WTC11 (cell line): ENCODE data around the gene ERGIC3. TPM values are rescaled to one million over a fixed set of nuclear protein-coding genes. Genes with fewer than 3 reads are reported as not detected.
"Not testable (repeated sequence)": the region's sequence is repeated elsewhere in the genome, so short reads cannot be mapped to it uniquely, and the experiment has no call there.

Experiments used
- ATAC-seq: fragments of 200-7000 bp; cut with Tn5 transposase; 2 replicates; pipeline ENCODE4 v1.10.0; 2021; ENCODE audit warnings: mild to moderate bottlenecking, moderate library complexity
- CTCF ChIA-PET: fragments of 300-600 bp; sonication (Branson Sonifier 250); formaldehyde crosslinking; loops from one replicate; lab custom pipeline; 2021; ENCODE audit warnings: antibody characterized with exemption; lab: Charles Lee
- POLR2A ChIA-PET: fragments of 350-600 bp; sonication (Branson Sonifier 250); formaldehyde crosslinking; loops from one replicate; lab custom pipeline; 2021; ENCODE audit warnings: antibody characterized with exemption; lab: Charles Lee
- DNase-seq: peaks from one replicate; pipeline ENCODE4 v3.0.0; 2021; ENCODE audit warnings: low spot score
- H3K27ac Mint-ChIP-seq: 2 replicates; pipeline ENCODE4 v1.8.0; 2021; ENCODE audit warnings: mixed read lengths
- H3K27me3 Mint-ChIP-seq: 2 replicates; pipeline ENCODE4 v1.8.0; 2021; ENCODE audit warnings: low read depth, mild to moderate bottlenecking, moderate library complexity, mixed read lengths
- H3K36me3 Mint-ChIP-seq: 2 replicates; pipeline ENCODE4 v1.8.0; 2021; ENCODE audit warnings: mixed read lengths
- H3K4me1 Mint-ChIP-seq: 2 replicates; pipeline ENCODE4 v1.8.0; 2022; ENCODE audit warnings: mixed read lengths
- H3K4me3 Mint-ChIP-seq: 2 replicates; pipeline ENCODE4 v1.8.0; 2021; ENCODE audit warnings: mild to moderate bottlenecking, moderate library complexity, mixed read lengths
- H3K9me3 Mint-ChIP-seq: 2 replicates; pipeline ENCODE4 v1.8.0; 2021; ENCODE audit warnings: mixed read lengths
- ATF1 ChIP-seq: sonication (generic); formaldehyde crosslinking; IDR thresholded peaks from 2 replicates; pipeline ENCODE4 v1.8.1; 2023; ENCODE audit warnings: mild to moderate bottlenecking, moderate library complexity, missing genetic modification reagents
- CBFB ChIP-seq: sonication (generic); formaldehyde crosslinking; IDR thresholded peaks from 2 replicates; pipeline ENCODE4 v1.8.1; 2022; ENCODE audit warnings: mild to moderate bottlenecking, low read depth, missing genetic modification reagents
- CREB1 ChIP-seq: sonication (generic); formaldehyde crosslinking; IDR thresholded peaks from 2 replicates; pipeline ENCODE4 v1.8.0; 2023; ENCODE audit warnings: mild to moderate bottlenecking, missing genetic modification reagents
- ELF4 ChIP-seq: sonication (generic); formaldehyde crosslinking; IDR thresholded peaks from 2 replicates; pipeline ENCODE4 v1.8.1; 2022; ENCODE audit warnings: low read depth, mild to moderate bottlenecking, moderate library complexity, missing genetic modification reagents
- ETV6 ChIP-seq: sonication (generic); formaldehyde crosslinking; IDR thresholded peaks from 2 replicates; pipeline ENCODE4 v1.8.1; 2022; ENCODE audit warnings: mild to moderate bottlenecking, missing genetic modification reagents
- GABPB1 ChIP-seq: sonication (generic); formaldehyde crosslinking; IDR thresholded peaks from 2 replicates; pipeline ENCODE4 v1.8.1; 2023; ENCODE audit warnings: mild to moderate bottlenecking, missing genetic modification reagents
- HMGA2 ChIP-seq: fragments of 250-450 bp; sonication (Bioruptor Pico); IDR thresholded peaks from 2 replicates; pipeline ENCODE4 v1.4.0; 2021; ENCODE audit warnings: mild to moderate bottlenecking, moderate library complexity
- IRF2 ChIP-seq: sonication (generic); formaldehyde crosslinking; IDR thresholded peaks from 2 replicates; pipeline ENCODE4 v1.8.0; 2022; ENCODE audit warnings: low read depth, missing genetic modification reagents, borderline replicate concordance
- NR1H2 ChIP-seq: sonication (generic); formaldehyde crosslinking; IDR thresholded peaks from 2 replicates; pipeline ENCODE4 v1.9.0; 2021; ENCODE audit warnings: mild to moderate bottlenecking, moderate library complexity, missing genetic modification reagents
- SMAD3 ChIP-seq: sonication (generic); formaldehyde crosslinking; IDR thresholded peaks from 2 replicates; pipeline ENCODE4 v1.8.0; 2022; ENCODE audit warnings: missing genetic modification reagents, mild to moderate bottlenecking, borderline replicate concordance
- SMAD4 ChIP-seq: sonication (generic); formaldehyde crosslinking; IDR thresholded peaks from 2 replicates; pipeline ENCODE4 v1.8.0; 2022; ENCODE audit warnings: mild to moderate bottlenecking, missing genetic modification reagents
- SOX15 ChIP-seq: fragments of 250-450 bp; sonication (Bioruptor Pico); IDR thresholded peaks from 2 replicates; pipeline ENCODE4 v1.9.0; 2021; ENCODE audit warnings: mild to moderate bottlenecking
- SP1 ChIP-seq: sonication (generic); formaldehyde crosslinking; conservative IDR thresholded peaks from 2 replicates; pipeline ENCODE4 v1.8.1; 2022; ENCODE audit warnings: missing genetic modification reagents
- TCF7 ChIP-seq: sonication (generic); formaldehyde crosslinking; IDR thresholded peaks from 2 replicates; pipeline ENCODE4 v1.8.0; 2022; ENCODE audit warnings: mild to moderate bottlenecking, low read depth, missing genetic modification reagents, moderate library complexity
- ZNF121 ChIP-seq: sonication (generic); formaldehyde crosslinking; IDR thresholded peaks from 2 replicates; pipeline ENCODE4 v1.8.0; 2023; ENCODE audit warnings: missing genetic modification reagents
- total RNA-seq: library from RNA; stranded (reverse); gene quantifications from 3 replicates; pipeline ENCODE4 v1.2.3, GENCODE V29; 2021
- TF ChIP-seq, protein P1 (sequence below): fragments of 250-450 bp; sonication (Bioruptor Pico); IDR thresholded peaks from 2 replicates; pipeline ENCODE4 v1.9.0; 2021; ENCODE audit warnings: mild to moderate bottlenecking
- TF ChIP-seq, protein P2 (sequence below): sonication (generic); formaldehyde crosslinking; IDR thresholded peaks from 2 replicates; pipeline ENCODE4 v1.8.1; 2023; ENCODE audit warnings: mild to moderate bottlenecking, missing genetic modification reagents, moderate library complexity
- TF ChIP-seq, protein P3 (sequence below): sonication (generic); formaldehyde crosslinking; IDR thresholded peaks from 2 replicates; pipeline ENCODE4 v1.8.1; 2022; ENCODE audit warnings: mild to moderate bottlenecking, moderate library complexity, missing genetic modification reagents
- TF ChIP-seq, protein P4 (sequence below): fragments of 200-600 bp; IDR thresholded peaks from 2 replicates; pipeline ENCODE4 v1.8.0; 2022; ENCODE audit warnings: antibody characterized with exemption
- TF ChIP-seq, protein P5 (sequence below): fragments of 250-450 bp; sonication (Bioruptor Pico); IDR thresholded peaks from 2 replicates; pipeline ENCODE4 v1.8.0; 2021; ENCODE audit warnings: mild to moderate bottlenecking
- TF ChIP-seq, protein P6 (sequence below): sonication (generic); formaldehyde crosslinking; IDR thresholded peaks from 2 replicates; pipeline ENCODE4 v1.8.0; 2022; ENCODE audit warnings: mild to moderate bottlenecking, missing genetic modification reagents
- TF ChIP-seq, protein P7 (sequence below): sonication (generic); formaldehyde crosslinking; IDR thresholded peaks from 2 replicates; pipeline ENCODE4 v1.8.0; 2022; ENCODE audit warnings: missing genetic modification reagents

ERGIC3 gene
- total RNA-seq, 1 experiment from 2014 or later: 168 TPM

DNA sequence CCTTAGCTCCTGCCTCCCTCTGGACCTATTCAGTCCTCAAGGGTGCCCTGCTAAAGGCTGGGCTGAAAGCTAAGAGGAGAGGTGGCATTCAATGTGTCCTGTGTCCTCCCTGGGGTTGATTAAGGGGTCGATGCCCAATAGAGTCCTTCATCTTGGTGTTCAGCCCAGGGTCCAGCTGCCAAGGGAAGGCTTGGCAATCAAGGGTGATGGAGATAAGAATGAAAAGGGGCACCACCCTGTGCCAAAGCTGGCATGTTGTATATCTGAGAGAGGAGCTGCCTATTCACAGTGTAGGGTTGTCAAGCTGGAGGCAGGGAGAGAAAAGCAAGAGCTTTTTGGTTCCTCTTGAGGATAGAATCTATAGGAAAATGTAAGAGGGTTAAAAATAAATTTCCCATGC lies 24.8 kb upstream of the ERGIC3 start (continued):
- TF ChIP-seq, protein P1, sequence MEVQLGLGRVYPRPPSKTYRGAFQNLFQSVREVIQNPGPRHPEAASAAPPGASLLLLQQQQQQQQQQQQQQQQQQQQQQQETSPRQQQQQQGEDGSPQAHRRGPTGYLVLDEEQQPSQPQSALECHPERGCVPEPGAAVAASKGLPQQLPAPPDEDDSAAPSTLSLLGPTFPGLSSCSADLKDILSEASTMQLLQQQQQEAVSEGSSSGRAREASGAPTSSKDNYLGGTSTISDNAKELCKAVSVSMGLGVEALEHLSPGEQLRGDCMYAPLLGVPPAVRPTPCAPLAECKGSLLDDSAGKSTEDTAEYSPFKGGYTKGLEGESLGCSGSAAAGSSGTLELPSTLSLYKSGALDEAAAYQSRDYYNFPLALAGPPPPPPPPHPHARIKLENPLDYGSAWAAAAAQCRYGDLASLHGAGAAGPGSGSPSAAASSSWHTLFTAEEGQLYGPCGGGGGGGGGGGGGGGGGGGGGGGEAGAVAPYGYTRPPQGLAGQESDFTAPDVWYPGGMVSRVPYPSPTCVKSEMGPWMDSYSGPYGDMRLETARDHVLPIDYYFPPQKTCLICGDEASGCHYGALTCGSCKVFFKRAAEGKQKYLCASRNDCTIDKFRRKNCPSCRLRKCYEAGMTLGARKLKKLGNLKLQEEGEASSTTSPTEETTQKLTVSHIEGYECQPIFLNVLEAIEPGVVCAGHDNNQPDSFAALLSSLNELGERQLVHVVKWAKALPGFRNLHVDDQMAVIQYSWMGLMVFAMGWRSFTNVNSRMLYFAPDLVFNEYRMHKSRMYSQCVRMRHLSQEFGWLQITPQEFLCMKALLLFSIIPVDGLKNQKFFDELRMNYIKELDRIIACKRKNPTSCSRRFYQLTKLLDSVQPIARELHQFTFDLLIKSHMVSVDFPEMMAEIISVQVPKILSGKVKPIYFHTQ (CRISPR knock-in tag): no peak
- TF ChIP-seq ELF4 (CRISPR knock-in tag): no peak
- TF ChIP-seq, protein P2, sequence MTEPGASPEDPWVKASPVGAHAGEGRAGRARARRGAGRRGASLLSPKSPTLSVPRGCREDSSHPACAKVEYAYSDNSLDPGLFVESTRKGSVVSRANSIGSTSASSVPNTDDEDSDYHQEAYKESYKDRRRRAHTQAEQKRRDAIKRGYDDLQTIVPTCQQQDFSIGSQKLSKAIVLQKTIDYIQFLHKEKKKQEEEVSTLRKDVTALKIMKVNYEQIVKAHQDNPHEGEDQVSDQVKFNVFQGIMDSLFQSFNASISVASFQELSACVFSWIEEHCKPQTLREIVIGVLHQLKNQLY (CRISPR knock-in tag): no peak
- no peak for TF ChIP-seq CREB1 (CRISPR knock-in tag)
- TF ChIP-seq, protein P3, sequence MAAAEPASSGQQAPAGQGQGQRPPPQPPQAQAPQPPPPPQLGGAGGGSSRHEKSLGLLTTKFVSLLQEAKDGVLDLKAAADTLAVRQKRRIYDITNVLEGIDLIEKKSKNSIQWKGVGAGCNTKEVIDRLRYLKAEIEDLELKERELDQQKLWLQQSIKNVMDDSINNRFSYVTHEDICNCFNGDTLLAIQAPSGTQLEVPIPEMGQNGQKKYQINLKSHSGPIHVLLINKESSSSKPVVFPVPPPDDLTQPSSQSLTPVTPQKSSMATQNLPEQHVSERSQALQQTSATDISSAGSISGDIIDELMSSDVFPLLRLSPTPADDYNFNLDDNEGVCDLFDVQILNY (CRISPR knock-in tag): no peak

DNA sequence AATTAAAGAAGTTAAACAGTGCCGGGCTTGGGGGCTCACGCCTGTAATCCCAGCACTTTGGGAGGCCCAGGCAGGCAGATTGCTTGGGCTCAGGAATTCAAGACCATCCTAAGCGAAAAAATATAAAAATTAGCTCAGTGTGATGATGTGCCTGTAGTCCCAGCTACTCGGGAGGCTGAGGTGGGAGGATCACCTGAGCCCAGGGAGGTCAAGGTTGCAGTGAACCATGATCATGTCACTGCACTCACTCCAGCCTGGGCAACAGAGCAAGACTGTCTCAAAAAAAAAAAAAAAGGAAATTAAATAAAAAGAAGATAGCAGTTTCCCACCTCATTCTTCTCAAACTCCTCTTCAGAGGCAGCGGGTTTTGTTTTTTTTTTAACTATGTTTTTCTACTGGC lies 24.1 kb upstream of the ERGIC3 start:
- ChIA-PET POLR2A (interaction anchor here (0.7 kb wide), 1 partner anchor 1160 kb away, joined by 3 read pairs; no protein-coding TSS in a partner anchor), CTCF (interaction anchor here (0.7 to 1.5 kb wide), 3 partner anchors 22 to 54 kb away, joined by 3 to 4 read pairs (median 3); partner anchors contain the start of gene ERGIC3)
- not testable (repeated sequence) for H3K36me3 Mint-ChIP-seq, H3K27me3 Mint-ChIP-seq, ATAC-seq, H3K4me3 Mint-ChIP-seq, DNase-seq, H3K4me1 Mint-ChIP-seq, H3K27ac Mint-ChIP-seq, H3K9me3 Mint-ChIP-seq

DNA sequence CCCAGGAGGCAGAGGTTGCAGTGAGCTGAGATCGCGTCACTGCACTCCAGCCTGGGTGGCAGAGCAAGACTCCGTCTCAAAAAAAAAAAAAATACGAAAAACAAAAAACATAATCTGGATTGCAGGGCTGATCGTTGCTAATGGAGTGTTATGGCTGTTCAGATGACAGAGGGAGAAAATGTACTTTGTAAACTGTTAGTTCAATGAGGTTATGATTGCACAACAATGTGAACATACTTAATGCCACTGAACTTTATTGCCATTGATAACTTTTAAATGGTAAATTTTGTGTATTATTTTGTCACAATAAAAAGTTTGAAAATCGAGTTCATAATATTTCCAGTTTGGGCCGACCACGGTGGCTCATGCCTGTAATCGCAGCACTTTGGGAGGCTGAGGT lies 22.9 kb upstream of the ERGIC3 start:
- CTCF ChIA-PET: interaction anchor here (0.6 kb wide), 1 partner anchor 98 kb away, joined by 3 read pairs; no protein-coding TSS in a partner anchor
- Mint-ChIP-seq H3K27ac (no peak overlapping the region), H3K9me3 (peaks cover 3% of the 10 kb centered on the region; the same call in 1 of the 2 replicates), H3K27me3 (no peaks in the 10 kb centered on the region)
- TF ChIP-seq, protein P4, sequence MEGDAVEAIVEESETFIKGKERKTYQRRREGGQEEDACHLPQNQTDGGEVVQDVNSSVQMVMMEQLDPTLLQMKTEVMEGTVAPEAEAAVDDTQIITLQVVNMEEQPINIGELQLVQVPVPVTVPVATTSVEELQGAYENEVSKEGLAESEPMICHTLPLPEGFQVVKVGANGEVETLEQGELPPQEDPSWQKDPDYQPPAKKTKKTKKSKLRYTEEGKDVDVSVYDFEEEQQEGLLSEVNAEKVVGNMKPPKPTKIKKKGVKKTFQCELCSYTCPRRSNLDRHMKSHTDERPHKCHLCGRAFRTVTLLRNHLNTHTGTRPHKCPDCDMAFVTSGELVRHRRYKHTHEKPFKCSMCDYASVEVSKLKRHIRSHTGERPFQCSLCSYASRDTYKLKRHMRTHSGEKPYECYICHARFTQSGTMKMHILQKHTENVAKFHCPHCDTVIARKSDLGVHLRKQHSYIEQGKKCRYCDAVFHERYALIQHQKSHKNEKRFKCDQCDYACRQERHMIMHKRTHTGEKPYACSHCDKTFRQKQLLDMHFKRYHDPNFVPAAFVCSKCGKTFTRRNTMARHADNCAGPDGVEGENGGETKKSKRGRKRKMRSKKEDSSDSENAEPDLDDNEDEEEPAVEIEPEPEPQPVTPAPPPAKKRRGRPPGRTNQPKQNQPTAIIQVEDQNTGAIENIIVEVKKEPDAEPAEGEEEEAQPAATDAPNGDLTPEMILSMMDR: no peak
- TF ChIP-seq ETV6 (CRISPR knock-in tag) (no peak), IRF2 (CRISPR knock-in tag) (no peak), ZNF121 (no peak), CBFB (CRISPR knock-in tag) (no peak), SMAD4 (CRISPR knock-in tag) (no peak), ATF1 (no peak), NR1H2 (CRISPR knock-in tag) (no peak), SP1 (CRISPR knock-in tag) (no peak), HMGA2 (CRISPR knock-in tag) (no peak), SMAD3 (CRISPR knock-in tag) (no peak), GABPB1 (CRISPR knock-in tag) (no peak), SOX15 (CRISPR knock-in tag) (no peak), TCF7 (CRISPR knock-in tag) (no peak)
- TF ChIP-seq, protein P5, sequence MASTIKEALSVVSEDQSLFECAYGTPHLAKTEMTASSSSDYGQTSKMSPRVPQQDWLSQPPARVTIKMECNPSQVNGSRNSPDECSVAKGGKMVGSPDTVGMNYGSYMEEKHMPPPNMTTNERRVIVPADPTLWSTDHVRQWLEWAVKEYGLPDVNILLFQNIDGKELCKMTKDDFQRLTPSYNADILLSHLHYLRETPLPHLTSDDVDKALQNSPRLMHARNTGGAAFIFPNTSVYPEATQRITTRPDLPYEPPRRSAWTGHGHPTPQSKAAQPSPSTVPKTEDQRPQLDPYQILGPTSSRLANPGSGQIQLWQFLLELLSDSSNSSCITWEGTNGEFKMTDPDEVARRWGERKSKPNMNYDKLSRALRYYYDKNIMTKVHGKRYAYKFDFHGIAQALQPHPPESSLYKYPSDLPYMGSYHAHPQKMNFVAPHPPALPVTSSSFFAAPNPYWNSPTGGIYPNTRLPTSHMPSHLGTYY (CRISPR knock-in tag): no peak
- TF ChIP-seq, protein P2 (CRISPR knock-in tag): no peak
- TF ChIP-seq, protein P6, sequence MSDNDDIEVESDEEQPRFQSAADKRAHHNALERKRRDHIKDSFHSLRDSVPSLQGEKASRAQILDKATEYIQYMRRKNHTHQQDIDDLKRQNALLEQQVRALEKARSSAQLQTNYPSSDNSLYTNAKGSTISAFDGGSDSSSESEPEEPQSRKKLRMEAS (CRISPR knock-in tag): no peak
- TF ChIP-seq, protein P7, sequence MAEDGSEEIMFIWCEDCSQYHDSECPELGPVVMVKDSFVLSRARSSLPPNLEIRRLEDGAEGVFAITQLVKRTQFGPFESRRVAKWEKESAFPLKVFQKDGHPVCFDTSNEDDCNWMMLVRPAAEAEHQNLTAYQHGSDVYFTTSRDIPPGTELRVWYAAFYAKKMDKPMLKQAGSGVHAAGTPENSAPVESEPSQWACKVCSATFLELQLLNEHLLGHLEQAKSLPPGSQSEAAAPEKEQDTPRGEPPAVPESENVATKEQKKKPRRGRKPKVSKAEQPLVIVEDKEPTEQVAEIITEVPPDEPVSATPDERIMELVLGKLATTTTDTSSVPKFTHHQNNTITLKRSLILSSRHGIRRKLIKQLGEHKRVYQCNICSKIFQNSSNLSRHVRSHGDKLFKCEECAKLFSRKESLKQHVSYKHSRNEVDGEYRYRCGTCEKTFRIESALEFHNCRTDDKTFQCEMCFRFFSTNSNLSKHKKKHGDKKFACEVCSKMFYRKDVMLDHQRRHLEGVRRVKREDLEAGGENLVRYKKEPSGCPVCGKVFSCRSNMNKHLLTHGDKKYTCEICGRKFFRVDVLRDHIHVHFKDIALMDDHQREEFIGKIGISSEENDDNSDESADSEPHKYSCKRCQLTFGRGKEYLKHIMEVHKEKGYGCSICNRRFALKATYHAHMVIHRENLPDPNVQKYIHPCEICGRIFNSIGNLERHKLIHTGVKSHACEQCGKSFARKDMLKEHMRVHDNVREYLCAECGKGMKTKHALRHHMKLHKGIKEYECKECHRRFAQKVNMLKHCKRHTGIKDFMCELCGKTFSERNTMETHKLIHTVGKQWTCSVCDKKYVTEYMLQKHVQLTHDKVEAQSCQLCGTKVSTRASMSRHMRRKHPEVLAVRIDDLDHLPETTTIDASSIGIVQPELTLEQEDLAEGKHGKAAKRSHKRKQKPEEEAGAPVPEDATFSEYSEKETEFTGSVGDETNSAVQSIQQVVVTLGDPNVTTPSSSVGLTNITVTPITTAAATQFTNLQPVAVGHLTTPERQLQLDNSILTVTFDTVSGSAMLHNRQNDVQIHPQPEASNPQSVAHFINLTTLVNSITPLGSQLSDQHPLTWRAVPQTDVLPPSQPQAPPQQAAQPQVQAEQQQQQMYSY: no peak
- TF ChIP-seq, all 79 proteins: peak for 0
- Mint-ChIP-seq H3K36me3 (no peaks in the 10 kb centered on the region), H3K4me3 (no peak overlapping the region), H3K4me1 (no peaks in the 10 kb centered on the region)
- no peak for DNase-seq
- POLR2A ChIA-PET: interaction anchor here (0.7 kb wide), 1 partner anchor 24 kb away, joined by 3 read pairs; no protein-coding TSS in a partner anchor
- no peak for ATAC-seq
